ENCODE data around the gene APBA2. TPM values are rescaled to one million over a fixed set of nuclear protein-coding genes. Genes with fewer than 3 reads are reported as not detected.

APBA2 gene
- total RNA-seq, 1 donor from 2014 or later: 41.0 TPM

GRCh38 chr15:29129221-29129620 is 243.4 kb downstream of the APBA2 start:
- no peak overlapping the region for H3K4me3 Mint-ChIP-seq (ENCODE audit: low read depth)
- no peaks in the 10 kb centered on the region for H3K4me1 Mint-ChIP-seq (ENCODE audit: low read depth)
- no peaks in the 10 kb centered on the region for H3K36me3 Mint-ChIP-seq (ENCODE audit: insufficient read depth)
- no peak for DNase-seq (ENCODE audit: low spot score, unreplicated experiment)
- H3K27ac Mint-ChIP-seq: no peak overlapping the region
- H3K27me3 Mint-ChIP-seq: peaks cover 19% of the 10 kb centered on the region
- TF ChIP-seq CTCF (IDR thresholded peaks at IDR 0.05; ENCODE audit: unreplicated experiment): no peak
- H3K9me3 Mint-ChIP-seq (ENCODE audit: low read depth): no peaks in the 10 kb centered on the region

GRCh38 chr15:29129926-29130325 is 244.2 kb downstream of the APBA2 start:
- Mint-ChIP-seq H3K4me1 (ENCODE audit: low read depth) (no peaks in the 10 kb centered on the region), H3K27ac (no peak overlapping the region), H3K36me3 (ENCODE audit: insufficient read depth) (no peaks in the 10 kb centered on the region), H3K27me3 (peaks cover 19% of the 10 kb centered on the region), H3K4me3 (ENCODE audit: low read depth) (no peak overlapping the region), H3K9me3 (ENCODE audit: low read depth) (no peaks in the 10 kb centered on the region)
- DNase-seq (ENCODE audit: low spot score, unreplicated experiment): no peak
- no peak for TF ChIP-seq CTCF (IDR thresholded peaks at IDR 0.05; ENCODE audit: unreplicated experiment)

- no peak for DNase-seq (ENCODE audit: low spot score, unreplicated experiment)
- no peak for TF ChIP-seq CTCF (IDR thresholded peaks at IDR 0.05; ENCODE audit: unreplicated experiment)
- Mint-ChIP-seq H3K36me3 (ENCODE audit: insufficient read depth) (no peaks in the 10 kb centered on the region), H3K27me3 (peaks cover 19% of the 10 kb centered on the region), H3K4me3 (ENCODE audit: low read depth) (no peak overlapping the region), H3K27ac (peak overlapping the region; percentile 38), H3K9me3 (ENCODE audit: low read depth) (no peaks in the 10 kb centered on the region), H3K4me1 (ENCODE audit: low read depth) (no peaks in the 10 kb centered on the region)
Measured at GRCh38 chr15:29130476-29130875, 244.7 kb downstream of the APBA2 start.

- Mint-ChIP-seq H3K4me1 (ENCODE audit: low read depth) (no peaks in the 10 kb centered on the region), H3K36me3 (ENCODE audit: insufficient read depth) (no peaks in the 10 kb centered on the region), H3K4me3 (ENCODE audit: low read depth) (no peak overlapping the region), H3K27me3 (peaks cover 19% of the 10 kb centered on the region), H3K9me3 (ENCODE audit: low read depth) (no peaks in the 10 kb centered on the region), H3K27ac (peak overlapping the region; percentile 38)
- TF ChIP-seq CTCF (IDR thresholded peaks at IDR 0.05; ENCODE audit: unreplicated experiment): no peak
- no peak for DNase-seq (ENCODE audit: low spot score, unreplicated experiment)
Measured at GRCh38 chr15:29130951-29131839, 245.4 kb downstream of the APBA2 start.

- peaks cover 19% of the 10 kb centered on the region for H3K27me3 Mint-ChIP-seq
- H3K4me3 Mint-ChIP-seq (ENCODE audit: low read depth): no peak overlapping the region
- no peaks in the 10 kb centered on the region for H3K9me3 Mint-ChIP-seq (ENCODE audit: low read depth)
- H3K27ac Mint-ChIP-seq: no peak overlapping the region
- no peak for TF ChIP-seq CTCF (IDR thresholded peaks at IDR 0.05; ENCODE audit: unreplicated experiment)
- DNase-seq (ENCODE audit: low spot score, unreplicated experiment): no peak
- H3K36me3 Mint-ChIP-seq (ENCODE audit: insufficient read depth): no peaks in the 10 kb centered on the region
- H3K4me1 Mint-ChIP-seq (ENCODE audit: low read depth): no peaks in the 10 kb centered on the region
Measured at GRCh38 chr15:29131840-29132420, 246.2 kb downstream of the APBA2 start.

Data from progenitor cell of endocrine pancreas (in vitro differentiated cells).